NK-92 (cell line): ENCODE data around the gene MYL3.

Experiments
- DNase-seq: peaks from one replicate; lab custom pipeline; 2025; ENCODE audit not compliant: unreplicated experiment; lab: John Stamatoyannopoulos, UW

The MYL3 gene

DNA sequence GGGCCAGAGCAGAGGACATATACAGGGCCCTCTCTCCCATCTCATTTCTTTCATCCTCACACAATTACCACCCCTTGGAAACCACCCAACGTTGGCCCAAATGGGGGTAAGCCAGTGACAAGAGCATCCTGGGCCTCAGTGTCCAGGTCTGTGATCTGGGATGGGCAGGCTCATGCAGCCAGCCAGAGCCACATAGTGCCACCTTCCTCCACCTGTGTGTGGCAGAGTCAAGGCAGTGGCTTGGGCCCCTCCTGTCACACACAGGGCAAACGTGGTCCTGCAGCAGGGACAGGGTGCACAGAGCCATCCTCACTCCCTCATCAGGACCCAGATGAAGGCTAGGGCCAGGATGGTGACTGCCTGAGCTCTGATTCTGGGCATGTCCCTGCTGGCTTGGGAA lies 2.3 kb upstream of the MYL3 start:
- DNase-seq, result no peak

DNA sequence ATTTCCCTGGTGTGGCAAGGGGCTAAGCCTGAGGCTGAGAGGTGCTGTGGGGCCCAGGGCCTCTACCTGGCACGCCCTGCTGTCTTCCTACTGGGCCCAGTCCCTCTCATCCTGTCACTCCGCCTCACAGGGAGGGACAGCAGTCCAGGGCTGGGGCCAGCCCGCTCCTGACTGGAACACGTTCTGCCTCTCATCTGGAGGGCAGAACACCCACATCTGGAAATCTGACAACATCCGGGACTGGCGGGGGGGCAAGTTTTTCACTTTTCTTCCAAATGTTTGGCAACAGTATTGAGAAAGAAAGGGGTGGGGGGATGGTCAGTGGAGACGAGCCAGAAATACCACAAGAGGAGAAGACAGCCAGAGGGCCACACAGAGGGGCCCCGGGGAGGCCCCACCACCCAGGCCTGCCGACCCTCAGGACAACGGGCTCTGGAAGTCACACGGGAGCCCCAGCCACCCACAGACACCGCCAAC lies 1.8 kb upstream of the MYL3 start:
- DNase-seq, result no peak

DNA sequence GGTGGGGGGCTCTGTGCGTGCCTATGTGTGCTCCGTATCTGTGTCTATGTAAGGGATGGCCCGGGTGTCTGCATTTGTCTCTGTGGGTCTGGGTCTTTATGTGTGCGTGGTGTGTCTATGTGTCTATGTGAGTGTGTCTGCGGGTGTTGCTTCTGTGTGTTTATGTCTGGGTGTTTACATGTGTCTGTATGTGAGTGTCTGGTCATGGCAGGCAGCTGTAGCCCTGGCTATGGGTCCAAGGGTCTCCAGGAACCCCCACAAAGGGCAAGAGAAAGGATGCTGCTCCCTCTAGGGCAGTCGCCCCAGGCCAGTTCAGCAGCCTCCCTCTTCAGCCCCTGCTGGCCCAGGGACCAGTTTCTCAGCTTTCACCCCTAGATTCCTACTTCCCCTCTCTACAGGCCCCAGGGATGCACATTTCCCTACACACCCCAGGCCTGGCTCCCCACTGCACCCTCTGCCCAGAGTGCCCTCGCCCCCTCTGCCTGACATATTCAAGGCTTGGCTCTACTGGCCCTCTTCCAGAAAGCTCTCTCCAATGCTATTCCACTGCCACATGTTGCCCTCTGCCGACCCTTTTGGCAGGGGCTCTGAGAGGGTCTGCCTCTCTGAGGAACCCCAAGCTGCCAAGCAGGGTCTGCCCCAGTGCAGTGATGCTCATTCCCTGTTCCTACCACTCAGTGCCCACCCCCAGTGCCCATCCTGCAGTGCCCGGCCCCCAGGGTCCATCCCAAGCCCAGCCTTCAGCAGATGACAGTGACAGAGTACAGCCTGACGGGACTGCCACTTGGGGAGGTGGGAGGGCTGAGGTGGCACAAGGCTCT lies 1.0 kb upstream of the MYL3 start:
- no peak for DNase-seq

DNA sequence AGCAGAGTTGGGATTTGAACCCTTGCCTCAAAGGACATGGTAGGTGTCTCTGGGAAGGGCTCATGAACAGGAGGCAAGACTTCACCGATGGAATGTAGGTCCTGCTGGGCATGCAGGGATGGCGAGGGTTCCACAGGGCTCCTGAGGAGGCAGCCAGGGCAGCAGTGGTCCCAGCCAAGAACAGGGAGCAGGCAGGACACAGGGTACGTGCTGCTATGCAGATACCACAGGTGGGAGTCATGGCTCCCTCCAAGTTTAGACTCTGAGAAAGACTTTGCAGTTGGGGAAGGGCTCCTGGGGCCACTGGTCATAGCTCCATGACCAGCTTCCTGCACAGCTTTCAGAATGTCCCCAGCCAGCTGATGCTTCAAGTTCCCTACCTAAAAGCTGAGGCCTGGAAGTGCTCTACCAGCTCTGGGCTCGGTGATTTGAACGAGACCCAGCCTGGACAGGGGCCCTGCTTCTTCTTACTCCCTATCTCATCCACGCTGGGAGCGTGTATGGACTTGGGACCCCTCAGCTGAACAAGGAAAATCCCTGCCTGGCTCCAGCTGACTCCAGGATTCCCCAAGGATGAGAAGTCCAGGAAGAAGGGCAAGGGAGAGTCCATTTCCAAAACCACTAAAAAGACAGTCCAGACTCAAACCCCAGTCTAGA lies 747 bp downstream of the MYL3 start:
- no peak for DNase-seq

DNA sequence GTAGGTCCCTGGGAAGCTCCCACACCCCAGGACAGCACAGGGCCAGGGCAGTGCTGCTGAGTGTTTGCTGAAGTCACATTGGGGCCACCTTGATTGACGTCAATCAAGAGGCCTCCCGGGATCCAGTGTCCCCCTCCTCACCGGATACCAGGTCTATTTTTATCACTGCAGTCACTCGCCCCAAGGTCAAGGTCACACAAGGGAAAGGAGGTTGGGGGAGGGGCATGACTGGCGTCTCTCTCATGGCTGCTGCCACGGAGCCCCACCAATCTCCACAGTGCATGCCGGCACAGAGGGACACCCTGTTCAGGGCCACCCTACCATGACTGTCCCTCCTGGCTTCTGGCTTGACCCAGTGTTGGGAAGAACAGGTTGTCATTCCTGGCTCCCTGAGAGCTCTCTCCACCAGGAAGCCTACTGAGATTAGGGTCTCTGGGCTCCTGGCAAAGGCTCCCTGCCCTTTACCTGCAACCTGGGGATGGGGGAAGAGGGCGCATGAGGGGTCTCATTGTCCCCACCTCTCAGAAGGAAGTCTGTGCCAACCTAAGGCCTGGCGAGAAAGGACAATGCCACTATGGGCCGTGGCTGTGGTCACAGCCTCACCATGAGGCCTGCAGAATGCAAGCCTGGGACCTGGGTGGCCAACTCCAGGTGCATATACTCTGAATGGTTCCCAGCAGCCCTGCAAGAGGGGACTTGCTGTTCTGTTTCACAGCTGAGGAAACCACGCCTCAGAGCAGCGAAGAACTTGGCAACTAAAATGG lies 1.5 kb downstream of the MYL3 start:
- DNase-seq, result no peak

GRCh38 chr3:46860810-46861604 lies 2.2 kb downstream of the MYL3 start:
- DNase-seq, result no peak

GRCh38 chr3:46860017-46860809 lies 3.0 kb downstream of the MYL3 start:
- no peak for DNase-seq

DNA sequence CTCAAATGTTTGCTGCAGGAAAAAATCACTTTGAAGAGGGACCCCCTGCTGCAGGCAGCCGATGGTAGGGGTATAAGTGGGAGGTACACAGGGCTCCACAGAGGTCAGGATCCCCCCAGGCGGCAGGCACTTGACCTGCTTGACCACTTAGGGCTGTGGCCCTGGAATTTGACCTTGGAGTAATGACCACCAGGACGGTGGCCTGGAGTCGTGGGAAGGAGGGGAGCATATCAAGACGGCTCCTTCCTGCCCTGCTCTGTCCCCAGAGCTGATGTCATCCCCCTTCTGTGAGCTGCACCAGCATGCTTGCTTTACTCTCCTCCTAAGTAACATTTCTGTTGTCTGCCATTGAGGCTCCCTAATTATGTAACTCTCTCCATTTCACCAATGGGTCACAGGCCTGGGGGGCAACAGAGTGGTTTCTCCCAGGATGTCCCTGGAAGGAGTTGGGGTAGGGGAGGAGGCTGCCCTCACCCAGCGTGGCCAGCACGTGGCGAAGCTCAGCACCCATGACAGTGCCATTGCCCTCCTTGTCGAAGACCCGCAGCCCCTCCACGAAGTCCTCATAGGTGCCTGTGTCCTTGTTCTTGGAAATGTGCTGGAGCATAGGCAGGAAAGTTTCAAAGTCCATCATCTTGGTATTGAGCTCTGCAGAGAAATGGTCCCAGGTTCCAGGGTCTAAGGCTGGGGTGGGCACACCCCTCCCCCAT lies 4.1 kb downstream of the MYL3 start:
- no peak for DNase-seq

GRCh38 chr3:46858456-46858855 lies 4.8 kb downstream of the MYL3 start:
- DNase-seq, result no peak

DNA sequence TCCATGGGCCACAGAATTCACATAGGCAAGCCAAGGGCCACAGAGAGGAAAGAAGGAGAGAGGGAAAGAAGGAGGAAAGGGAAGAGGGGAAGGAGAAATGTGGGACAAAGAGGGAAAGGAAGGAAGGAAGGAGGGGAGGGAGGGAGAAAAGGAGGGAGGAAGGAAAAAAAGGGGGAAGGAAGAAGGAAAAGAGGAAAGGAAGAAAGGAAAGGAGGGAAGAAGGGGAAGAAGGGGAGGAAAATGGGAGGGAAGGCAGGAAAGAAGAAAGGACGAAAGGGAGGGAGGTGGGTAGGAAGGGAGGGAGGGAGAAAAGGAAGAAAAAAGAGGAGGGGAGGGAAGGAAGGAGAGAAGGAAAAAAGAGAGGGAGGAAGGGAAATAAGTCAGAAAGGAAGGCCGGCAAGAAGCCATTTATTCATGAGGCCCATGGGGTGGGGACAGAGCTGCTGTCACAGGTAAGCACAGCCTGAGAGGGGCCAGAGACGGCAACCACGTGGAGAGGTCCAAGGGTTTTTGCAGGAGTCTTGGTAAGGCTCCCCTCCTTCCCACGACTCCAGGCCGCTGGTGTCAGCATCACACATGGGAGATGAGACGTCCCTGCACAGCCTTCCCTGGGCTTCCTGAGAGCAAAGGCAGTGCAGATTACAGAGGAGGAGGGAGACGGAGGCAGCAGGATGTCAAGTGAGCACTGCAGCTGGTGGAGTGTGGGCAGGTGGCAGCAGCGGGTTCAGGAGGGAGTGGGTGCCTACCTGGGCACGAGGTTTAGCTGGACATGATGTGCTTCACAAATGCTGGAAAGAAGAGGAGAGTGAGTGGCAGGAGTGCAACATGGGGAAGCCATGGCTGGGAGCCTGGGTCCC lies 5.5 kb downstream of the MYL3 start:
- no peak for DNase-seq

- no peak for DNase-seq
These were observed 6.4 kb downstream of the MYL3 start for GRCh38 chr3:46856576-46857471.

GRCh38 chr3:46854555-46854991 lies 8.7 kb downstream of the MYL3 start:
- no peak for DNase-seq

DNA sequence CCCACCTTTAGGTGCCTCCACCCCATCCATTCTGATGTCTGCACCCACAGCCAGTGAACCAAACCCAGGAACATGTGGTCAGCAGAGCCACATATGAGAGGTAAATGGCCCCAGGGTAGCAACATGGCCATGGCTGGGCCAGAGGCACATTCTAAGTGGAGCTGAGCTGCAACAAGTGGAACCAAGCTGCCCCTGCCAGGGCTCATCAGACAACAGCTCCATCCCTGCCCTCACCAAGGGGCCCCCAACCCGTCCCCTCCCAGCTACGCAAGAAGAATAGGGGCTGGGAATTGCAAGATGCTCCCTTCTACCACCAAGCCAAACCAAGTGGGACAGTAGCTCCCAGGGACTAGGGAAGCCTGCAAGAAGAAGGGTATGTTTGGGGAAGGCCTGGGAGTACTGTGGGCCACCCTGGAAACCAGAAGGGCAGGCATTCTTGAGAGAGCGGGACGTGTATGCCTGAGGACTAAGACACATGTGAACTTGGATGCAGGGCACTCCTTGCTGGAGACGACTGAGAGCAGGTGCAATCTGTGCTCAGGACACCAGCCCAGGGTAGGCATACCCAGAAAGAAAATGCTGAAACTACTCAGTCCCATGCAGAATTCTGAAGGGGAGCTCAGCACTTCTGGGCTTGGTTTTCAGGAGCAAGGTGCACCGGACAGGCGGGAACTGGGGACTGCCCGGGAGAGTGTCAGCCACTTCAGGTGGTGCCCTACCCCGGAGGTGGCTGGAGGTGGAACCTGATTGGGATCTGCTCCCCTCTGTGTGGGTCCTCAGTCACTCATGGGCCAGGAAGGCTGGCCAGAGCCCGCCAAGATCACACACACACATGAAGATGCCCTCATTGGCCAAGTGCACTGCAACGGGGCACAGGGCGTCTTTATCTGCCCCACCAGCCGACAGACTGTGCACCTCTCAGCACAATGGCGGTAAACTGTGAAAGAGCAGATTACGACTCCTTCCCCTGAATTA lies 9.5 kb downstream of the MYL3 start:
- DNase-seq, result no peak

DNA sequence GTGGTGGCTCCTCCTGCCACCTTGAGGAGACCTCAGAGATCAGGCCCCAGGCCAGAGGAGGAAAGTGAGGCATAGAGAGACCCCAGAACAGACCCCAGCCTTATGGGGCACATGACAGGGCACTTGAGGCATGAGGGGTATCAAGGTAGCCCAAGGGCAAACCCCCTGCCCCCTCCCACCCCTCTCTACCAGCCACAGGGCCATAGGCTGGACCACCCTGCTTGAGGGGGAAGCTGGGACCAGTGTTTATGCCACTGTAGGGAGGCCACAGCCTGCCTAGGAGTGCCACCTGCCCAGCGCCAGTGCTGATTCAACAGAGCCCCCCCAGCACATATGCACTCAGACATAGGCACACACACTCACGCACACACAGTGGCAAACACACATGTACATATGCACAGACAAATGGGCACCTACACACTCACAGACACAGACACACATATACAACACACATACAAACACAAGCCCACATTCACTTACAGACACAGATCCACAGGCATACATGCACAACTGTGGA lies 10.3 kb downstream of the MYL3 start:
- DNase-seq, result no peak

DNA sequence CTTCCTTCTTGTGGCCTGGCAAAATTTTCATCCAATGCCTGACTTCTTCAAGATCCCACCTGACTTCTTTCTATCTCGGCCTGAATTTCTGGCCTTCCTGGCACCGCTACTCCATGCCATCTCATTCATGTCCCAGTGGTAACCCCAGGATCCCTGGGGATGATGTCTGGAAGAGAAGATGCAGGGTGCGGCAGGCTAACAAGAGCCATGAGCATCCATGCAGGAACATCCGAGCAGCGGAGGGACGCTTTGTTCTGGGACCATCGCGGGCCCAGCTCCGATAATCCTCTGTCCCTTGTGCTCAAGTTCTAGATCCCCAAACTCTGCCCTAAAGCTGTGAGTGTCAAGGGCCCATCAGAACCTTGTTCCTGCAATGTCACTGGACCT lies 10.9 kb downstream of the MYL3 start:
- DNase-seq, result no peak
